TTC549 (cell line): ENCODE measurements around the gene FGF6.
A peak's percentile ranks its signal among the peaks of the same experiment; 100 is the strongest.

Experiments used
- FAIRE-seq: peaks from 2 replicates; lab custom pipeline; 2012; peaks lifted over from hg19 to GRCh38; lab: Jason Lieb, UNC

FGF6 gene

GRCh38 chr12:4447151-4447550 lies 1.5 kb upstream of the FGF6 start:
- no peak for FAIRE-seq

DNA sequence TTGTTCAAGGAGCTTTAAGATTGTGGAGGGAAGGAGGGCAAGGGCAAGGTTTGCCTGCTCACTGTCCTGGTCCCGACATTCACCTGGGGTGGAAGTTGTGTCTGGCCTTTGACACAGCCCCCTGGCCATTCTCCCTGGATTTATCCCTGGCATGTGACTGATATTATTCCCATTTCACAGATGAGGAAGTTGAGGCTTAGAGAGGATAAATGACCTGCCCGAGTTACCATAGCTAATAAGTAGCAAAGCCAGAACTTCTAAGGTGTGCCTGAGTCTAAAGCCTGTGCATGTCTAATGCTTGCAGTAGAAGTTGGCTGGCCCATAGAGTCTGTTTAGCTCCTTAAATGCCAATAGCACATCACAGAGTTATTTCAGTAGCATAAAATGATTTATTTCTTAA lies 720 bp upstream of the FGF6 start:
- FAIRE-seq: no peak

DNA sequence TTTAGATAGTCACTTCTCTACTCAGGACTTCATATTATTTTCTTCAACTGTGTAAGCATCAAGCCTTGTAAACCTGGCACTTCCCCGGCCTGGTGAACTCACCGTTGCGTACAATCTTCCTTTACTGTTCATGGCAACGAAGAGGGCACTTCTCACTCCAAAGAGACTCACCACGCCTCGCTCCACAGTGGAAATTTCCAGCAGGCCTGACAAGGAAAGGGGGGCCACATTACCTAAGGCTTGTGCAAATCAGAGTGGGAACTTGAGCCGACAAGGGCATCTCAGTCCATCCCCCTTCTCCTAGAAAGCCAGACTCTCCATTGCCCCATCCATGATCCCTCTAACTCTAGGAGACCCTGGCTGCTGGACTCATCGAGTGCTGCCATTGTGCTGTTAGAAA lies 1.6 kb downstream of the FGF6 start:
- no peak for FAIRE-seq

- no peak for FAIRE-seq
Measured at GRCh38 chr12:4443616-4444015, 2.0 kb downstream of the FGF6 start.

DNA sequence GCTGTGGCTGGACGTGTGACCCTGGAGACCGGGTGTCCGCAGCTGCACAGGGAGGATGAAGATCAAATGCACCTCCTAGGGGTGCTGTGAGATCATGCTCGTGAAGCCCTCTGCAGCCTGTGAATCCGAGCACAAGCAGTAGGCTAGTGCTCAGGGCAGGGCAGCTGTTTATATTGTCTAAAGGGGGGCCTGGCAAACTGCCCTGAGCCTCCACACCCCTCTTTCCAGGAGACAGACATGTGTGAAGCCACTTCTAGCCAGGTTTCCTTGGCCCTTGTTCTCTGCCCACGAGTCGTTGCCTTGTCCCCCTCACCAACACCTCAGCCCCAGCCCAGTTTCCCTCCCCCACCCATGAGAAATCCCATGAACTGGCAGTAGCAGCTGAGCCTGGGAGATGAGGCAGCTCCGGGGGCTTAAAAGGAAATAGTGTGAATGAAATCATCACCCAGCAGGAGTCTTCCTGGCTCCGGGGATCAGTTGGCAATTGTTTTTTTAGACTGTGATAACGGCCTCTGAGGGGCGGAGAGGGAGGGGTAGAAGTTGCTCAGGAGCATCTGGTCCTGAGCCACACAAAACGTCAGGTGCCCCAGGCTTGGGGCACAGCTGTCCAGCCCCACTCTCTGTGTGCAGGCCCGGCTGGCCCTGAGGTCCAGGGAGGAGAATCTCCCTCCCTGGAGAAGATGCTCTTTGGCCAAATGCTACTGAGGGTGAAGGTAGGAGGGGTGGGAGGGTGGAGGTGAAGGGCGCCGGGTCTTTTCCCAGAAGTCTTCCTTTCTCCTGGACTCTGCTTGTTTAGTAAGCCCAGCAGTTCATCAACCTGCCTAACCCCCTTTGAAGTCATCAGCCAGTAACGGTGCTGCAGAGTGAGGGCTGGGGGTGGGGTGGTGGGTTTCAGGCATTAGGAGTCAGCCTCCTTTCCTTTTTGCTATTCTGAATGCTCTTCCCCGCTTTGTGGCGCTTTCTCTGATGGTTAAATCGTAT lies 4.0 kb downstream of the FGF6 start:
- no peak for FAIRE-seq

- no peak for FAIRE-seq
Measured at GRCh38 chr12:4440187-4440941, 5.3 kb downstream of the FGF6 start.

GRCh38 chr12:4439736-4440135 lies 5.9 kb downstream of the FGF6 start:
- FAIRE-seq: no peak

DNA sequence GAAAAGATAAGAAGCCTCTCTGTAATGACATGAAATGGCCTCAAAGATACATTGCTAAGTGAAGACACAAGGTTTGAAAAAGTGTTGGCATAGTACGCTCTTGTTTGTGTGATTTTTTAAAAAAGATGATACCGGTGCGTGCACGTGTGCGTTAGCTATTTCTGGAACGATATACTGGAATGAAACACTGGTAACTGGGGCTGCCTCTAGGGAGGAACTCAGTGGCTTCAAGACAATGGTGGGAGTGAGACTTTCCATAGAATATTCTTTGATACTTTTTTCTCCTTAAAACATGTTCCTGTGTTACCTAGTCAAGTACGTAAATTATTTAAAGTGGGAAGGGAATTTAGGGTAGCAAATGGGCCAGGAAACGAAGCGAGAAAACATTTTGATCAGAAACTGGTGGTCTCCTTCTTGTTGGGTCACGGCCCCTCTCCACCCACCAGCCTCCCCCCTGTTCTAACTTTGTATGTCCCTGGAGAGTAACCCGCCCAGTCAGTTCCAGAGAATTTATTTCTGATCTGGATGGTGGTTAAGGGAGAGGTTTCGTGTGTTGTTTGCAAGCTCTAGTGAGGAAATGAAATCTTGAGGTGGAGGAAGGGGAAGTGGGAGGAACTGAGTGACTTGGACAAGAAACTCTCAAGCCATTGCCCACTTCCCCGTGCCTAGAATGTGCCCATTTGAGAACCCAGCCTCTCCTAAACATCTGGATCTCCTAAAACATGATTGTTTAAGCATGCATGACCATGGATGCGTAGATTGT lies 6.6 kb downstream of the FGF6 start:
- FAIRE-seq: no peak

DNA sequence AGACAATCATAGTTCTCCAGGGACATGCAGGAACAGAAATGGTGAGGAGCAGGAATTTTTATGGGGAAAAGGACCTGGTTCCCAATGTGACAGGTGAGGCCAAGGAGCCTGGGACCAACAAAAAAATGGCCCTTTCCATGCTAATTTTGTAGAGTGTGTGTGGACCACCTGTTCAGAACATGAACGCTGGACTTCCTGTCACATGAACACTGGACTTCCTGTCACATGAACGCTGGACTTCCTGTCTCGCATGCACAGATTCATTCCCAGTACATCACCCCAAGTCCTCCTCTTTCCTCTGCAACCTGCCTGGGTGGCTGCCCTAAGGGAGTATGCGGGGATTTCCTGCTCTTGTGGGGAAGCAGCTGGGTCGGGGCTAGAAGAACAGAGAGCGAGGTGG lies 10.1 kb downstream of the FGF6 start:
- FAIRE-seq: no peak

- FAIRE-seq: no peak
Measured at GRCh38 chr12:4434706-4435425, 10.7 kb downstream of the FGF6 start.

- no peak for FAIRE-seq
Measured at GRCh38 chr12:4434301-4434700, 11.3 kb downstream of the FGF6 start.

GRCh38 chr12:4433745-4434058 lies 11.9 kb downstream of the FGF6 start:
- no peak for FAIRE-seq

DNA sequence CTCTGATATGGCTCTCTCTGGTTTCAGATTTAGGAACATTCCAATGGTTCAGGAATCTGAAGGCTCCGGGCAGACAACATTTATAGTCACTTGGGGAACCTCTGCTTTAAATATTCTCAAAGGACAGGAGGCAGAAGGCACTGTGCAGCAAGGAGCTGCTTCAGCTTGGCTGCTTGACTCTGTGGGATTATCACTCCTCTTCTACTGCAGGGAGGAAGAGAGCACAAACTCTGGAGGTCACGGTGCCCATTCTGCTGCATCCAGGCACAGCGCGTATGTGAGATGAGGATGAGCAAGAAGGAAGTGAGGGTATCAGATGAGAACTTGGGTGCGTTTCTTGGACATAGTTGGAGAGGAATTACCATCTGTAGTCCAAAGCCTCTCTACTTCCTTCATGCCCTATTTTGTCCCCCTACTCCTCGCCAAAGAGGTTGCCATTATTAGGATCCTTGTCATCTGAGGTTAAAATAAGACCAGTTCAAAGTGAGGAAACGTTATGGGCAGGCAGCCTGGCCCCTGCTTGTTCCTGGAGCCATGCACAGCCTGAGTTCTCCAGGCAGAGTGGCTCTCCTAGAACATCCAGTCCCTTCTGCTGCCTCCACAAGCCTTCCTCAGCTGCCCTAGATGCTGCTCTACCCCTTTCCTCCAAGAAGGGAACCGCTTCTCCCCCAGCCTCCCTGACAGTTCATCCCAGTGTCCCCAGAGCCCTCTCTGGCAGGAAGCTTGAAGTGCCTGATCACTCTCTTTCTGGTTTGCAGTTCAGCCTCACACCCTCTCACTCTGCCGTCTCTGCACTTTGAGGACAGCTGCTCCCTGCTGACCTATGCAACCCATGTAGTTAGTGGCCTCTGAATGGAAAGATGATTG lies 12.5 kb downstream of the FGF6 start:
- no peak for FAIRE-seq

DNA sequence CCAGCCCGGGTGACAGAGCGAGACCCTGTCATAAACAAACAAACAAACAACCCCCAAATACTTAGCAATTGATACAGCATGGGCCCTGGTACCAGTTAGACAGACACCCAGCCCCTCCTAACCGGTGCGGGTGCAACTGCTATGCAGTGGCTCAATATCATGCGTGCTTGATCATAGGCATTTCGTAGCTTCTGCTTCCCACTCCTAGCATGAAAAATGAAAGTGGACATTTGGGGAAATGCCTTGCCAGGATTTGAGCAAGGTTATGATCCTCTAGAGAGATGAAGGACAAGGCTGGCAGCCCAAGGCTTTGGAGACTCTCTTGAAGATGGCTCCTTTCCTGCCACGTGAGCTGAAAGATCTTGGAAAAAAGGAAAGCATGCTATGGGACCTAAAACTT lies 13.7 kb downstream of the FGF6 start:
- FAIRE-seq: no peak

- FAIRE-seq: no peak
Measured at GRCh38 chr12:4431436-4431835, 14.2 kb downstream of the FGF6 start.

DNA sequence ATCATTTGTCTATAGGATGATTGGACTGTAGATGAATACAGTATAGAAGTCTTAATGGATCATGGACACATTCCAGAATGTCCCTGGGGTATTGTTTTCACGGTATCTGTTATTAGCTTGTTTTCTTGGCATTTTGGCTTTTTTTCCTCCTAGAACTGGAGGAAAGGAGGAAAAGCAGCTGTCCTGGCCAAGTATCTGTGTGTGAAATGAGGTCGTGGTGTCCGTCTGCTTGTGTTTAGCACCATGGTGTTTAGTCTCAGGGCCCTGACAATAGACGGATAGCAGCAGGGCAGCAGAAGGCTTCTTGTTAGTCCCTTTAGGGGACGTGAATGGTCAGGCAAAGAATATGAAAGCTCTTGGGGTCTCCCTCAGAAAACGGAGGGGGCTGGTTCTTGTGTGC lies 21.2 kb downstream of the FGF6 start:
- FAIRE-seq: no peak

GRCh38 chr12:4423528-4424195 lies 22.0 kb downstream of the FGF6 start:
- FAIRE-seq: no peak

- FAIRE-seq: no peak
Measured at GRCh38 chr12:4422985-4423384, 22.6 kb downstream of the FGF6 start.

GRCh38 chr12:4421590-4422031 lies 24.0 kb downstream of the FGF6 start:
- FAIRE-seq: peak; percentile 13

DNA sequence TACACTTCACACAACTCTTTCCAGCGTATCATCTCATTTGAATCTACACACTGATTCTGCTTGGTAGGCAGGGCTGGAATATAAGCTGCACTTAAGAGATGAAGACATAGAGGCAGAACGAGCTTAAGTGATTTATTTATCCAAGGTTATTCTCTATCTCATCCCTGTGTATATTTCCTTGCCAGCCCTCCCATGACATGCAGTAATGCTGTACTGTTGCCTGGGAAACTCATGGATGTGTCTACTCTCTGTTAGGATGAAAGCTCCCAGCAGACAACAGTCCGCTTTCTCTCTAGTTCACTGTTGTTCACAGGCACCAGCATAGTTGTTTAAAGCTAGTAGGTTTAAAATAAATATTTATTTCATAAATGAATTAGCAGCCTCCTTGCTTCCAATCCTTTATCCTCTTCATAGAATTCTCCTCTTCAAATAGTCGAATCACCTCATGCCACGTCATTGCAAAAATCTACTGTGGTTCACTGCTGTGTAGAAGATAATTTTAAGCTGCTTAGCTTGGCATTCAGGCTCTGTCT lies 25.4 kb downstream of the FGF6 start:
- no peak for FAIRE-seq
